Liver (tissue), 3 donors: Measurements from ENCODE around the gene TRABD.

ENCODE experiments used
- FOXA1 ChIP-seq: IDR thresholded peaks from 2 replicates; pipeline ENCODE4 v1.6.1; 2016; ENCODE audit warnings: antibody characterized with exemption
- HNF4G ChIP-seq: IDR thresholded peaks from 2 replicates; pipeline ENCODE4 v1.6.1; 2016; ENCODE audit warnings: antibody characterized with exemption
- NR2F2 ChIP-seq: IDR thresholded peaks from 2 replicates; pipeline ENCODE4 v1.6.1; 2016; ENCODE audit warnings: antibody characterized with exemption
- YY1 ChIP-seq: IDR thresholded peaks from 2 replicates; pipeline ENCODE4 v1.6.1; 2016; ENCODE audit warnings: antibody characterized with exemption, mild to moderate bottlenecking
- TF ChIP-seq, protein P1 (sequence below): fragments of 150-350 bp; IDR thresholded peaks from 2 replicates; pipeline ENCODE4 v1.5.1; 2017; ENCODE audit warnings: improper control_type of control experiment, low read depth, low read length; ENCODE audit not compliant: missing input control
- TF ChIP-seq, protein P2 (sequence below): IDR thresholded peaks from 2 replicates; pipeline ENCODE4 v1.6.1; 2016; ENCODE audit warnings: antibody characterized with exemption, mild to moderate bottlenecking
- donor health status: healthy.
- donor health status: healthy.

- TF ChIP-seq, protein P1, sequence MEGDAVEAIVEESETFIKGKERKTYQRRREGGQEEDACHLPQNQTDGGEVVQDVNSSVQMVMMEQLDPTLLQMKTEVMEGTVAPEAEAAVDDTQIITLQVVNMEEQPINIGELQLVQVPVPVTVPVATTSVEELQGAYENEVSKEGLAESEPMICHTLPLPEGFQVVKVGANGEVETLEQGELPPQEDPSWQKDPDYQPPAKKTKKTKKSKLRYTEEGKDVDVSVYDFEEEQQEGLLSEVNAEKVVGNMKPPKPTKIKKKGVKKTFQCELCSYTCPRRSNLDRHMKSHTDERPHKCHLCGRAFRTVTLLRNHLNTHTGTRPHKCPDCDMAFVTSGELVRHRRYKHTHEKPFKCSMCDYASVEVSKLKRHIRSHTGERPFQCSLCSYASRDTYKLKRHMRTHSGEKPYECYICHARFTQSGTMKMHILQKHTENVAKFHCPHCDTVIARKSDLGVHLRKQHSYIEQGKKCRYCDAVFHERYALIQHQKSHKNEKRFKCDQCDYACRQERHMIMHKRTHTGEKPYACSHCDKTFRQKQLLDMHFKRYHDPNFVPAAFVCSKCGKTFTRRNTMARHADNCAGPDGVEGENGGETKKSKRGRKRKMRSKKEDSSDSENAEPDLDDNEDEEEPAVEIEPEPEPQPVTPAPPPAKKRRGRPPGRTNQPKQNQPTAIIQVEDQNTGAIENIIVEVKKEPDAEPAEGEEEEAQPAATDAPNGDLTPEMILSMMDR: no peak
- TF ChIP-seq HNF4G (no peak), YY1 (no peak), FOXA1 (no peak), NR2F2 (no peak)
- TF ChIP-seq, protein P2, sequence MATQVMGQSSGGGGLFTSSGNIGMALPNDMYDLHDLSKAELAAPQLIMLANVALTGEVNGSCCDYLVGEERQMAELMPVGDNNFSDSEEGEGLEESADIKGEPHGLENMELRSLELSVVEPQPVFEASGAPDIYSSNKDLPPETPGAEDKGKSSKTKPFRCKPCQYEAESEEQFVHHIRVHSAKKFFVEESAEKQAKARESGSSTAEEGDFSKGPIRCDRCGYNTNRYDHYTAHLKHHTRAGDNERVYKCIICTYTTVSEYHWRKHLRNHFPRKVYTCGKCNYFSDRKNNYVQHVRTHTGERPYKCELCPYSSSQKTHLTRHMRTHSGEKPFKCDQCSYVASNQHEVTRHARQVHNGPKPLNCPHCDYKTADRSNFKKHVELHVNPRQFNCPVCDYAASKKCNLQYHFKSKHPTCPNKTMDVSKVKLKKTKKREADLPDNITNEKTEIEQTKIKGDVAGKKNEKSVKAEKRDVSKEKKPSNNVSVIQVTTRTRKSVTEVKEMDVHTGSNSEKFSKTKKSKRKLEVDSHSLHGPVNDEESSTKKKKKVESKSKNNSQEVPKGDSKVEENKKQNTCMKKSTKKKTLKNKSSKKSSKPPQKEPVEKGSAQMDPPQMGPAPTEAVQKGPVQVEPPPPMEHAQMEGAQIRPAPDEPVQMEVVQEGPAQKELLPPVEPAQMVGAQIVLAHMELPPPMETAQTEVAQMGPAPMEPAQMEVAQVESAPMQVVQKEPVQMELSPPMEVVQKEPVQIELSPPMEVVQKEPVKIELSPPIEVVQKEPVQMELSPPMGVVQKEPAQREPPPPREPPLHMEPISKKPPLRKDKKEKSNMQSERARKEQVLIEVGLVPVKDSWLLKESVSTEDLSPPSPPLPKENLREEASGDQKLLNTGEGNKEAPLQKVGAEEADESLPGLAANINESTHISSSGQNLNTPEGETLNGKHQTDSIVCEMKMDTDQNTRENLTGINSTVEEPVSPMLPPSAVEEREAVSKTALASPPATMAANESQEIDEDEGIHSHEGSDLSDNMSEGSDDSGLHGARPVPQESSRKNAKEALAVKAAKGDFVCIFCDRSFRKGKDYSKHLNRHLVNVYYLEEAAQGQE: no peak
Observed at GRCh38 chr22:50178471-50178864, 7.2 kb upstream of the TRABD start.
